Measurements from ENCODE around the gene SYVN1.
A peak's percentile ranks its signal among the peaks of the same experiment; 100 is the strongest.

The SYVN1 gene

DNA sequence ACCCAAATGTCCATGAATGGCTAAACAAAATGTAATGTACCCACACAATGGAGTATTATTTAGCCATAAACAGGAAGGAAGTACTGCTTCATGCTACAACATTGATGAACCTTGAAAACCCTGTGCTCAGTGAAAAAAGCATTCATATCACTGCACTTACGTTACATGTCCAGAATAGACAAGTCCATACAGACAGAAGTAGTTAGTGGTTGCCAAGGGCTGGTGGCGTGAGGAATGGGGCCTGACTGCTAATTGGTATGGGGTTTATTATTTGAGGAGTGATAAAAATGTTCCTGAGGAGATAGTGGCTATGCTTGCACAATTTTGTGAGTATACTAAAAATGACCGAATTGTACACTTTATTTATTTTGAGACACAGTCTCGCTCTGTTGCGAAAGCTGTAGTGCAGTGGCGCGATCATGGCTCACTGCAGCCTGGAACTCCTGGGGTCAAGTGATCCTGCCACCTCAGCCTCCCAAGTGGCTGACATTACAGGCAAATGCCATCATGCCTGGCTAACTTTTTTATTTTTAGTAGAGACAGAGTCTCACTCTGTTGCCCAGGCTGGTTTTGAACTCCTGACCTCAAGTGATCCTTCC lies 7.7 kb upstream of the SYVN1 start:
- Histone ChIP-seq H3K27ac (ENCODE audit: low read length) (no peak overlapping the region), H3K4me2 (ENCODE audit: insufficient read depth, low read length) (no peak overlapping the region), H2AFZ (ENCODE audit: low read depth, low read length) (no peak overlapping the region), H3K4me1 (ENCODE audit: insufficient read depth, low read length) (no peaks in the 10 kb centered on the region), H3K27me3 (ENCODE audit: insufficient read depth, low read length, poor library complexity) (peaks cover 5% of the 10 kb centered on the region), H4K20me1 (ENCODE audit: insufficient read depth, low read length) (no peaks in the 10 kb centered on the region), H3K36me3 (ENCODE audit: insufficient read depth, low read length) (no peaks in the 10 kb centered on the region), H3K79me2 (ENCODE audit: insufficient read depth, low read length) (no peaks in the 10 kb centered on the region), H3K9me3 (ENCODE audit: insufficient read depth, low read length, severe bottlenecking) (peaks cover 4% of the 10 kb centered on the region), H3K9ac (ENCODE audit: low read depth, low read length) (no peak overlapping the region), H3K4me3 (ENCODE audit: low read depth in 1 of 2, low read length in 2 of 2) (no peak overlapping the region)
- DNase-seq (no peak), ATAC-seq (ENCODE audit: insufficient read depth, low read depth) (no peak)
- TF ChIP-seq, protein P1, sequence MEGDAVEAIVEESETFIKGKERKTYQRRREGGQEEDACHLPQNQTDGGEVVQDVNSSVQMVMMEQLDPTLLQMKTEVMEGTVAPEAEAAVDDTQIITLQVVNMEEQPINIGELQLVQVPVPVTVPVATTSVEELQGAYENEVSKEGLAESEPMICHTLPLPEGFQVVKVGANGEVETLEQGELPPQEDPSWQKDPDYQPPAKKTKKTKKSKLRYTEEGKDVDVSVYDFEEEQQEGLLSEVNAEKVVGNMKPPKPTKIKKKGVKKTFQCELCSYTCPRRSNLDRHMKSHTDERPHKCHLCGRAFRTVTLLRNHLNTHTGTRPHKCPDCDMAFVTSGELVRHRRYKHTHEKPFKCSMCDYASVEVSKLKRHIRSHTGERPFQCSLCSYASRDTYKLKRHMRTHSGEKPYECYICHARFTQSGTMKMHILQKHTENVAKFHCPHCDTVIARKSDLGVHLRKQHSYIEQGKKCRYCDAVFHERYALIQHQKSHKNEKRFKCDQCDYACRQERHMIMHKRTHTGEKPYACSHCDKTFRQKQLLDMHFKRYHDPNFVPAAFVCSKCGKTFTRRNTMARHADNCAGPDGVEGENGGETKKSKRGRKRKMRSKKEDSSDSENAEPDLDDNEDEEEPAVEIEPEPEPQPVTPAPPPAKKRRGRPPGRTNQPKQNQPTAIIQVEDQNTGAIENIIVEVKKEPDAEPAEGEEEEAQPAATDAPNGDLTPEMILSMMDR (IDR thresholded peaks at IDR 0.05; ENCODE audit: borderline replicate concordance, extremely low read depth, low read length, poor library complexity, severe bottlenecking): no peak
- TF ChIP-seq EZH2 (IDR thresholded peaks at IDR 0.05; ENCODE audit: borderline replicate concordance, low read depth, low read length, severe bottlenecking): no peak

DNA sequence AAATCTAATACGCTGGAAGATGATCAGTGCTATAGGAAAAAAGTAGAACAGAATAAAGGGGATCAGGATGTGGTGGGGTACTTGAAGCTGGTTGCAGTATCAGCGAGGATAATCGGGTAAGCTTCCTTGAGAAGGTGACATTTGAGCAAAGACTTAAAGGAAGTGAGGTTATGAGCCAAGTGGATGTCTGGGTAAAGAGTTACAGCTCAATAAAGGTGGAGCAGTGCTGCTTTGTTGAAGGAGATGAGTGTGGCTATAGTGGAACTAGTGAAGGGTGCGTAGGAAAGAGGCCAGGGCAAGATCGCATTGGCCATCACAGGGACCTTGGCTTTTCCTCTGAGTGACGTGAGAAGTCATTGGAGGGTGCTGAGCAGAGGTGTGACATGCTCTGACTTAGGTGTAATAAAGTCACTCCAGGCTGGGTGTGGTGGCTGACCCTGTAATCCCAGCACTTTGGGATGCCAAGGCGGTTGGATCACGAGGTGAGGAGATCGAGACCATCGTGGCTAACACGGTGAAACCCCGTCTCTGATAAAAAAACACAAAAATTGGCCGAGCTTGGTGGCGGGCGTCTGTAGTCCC lies 2.3 kb upstream of the SYVN1 start:
- peaks cover 26% of the 10 kb centered on the region for H3K79me2 ChIP-seq (ENCODE audit: insufficient read depth, low read length)
- DNase-seq: no peak

DNA sequence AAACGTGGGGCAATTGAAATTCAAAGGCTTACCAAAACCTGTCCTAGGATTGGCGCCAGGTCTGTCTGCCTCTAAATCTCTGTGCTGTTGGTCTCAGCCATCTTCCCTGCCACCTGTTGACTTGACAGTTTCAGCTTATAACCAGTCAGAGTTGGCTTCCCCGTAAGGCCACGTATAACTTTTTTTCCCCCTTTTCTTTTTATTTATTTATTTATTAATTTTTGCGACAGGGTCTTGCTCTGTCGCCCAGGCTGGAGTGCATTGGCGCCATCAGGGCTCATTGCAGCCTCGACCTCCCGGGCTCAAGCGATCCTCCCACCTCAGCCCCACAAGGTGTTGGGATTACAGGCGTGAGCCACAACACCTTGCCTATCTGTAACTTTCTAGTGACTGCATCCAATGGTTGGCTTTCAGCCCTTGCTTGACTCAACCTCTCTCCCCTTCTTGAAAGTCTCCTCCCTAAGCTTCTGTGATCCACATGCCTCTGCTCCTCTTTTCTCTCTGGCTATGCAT lies 1.4 kb upstream of the SYVN1 start:
- H3K27ac ChIP-seq (ENCODE audit: low read length): peak overlapping the region; percentile 100
- TF ChIP-seq, protein P1 (IDR thresholded peaks at IDR 0.05; ENCODE audit: borderline replicate concordance, extremely low read depth, low read length, poor library complexity, severe bottlenecking): no peak
- TF ChIP-seq EZH2 (IDR thresholded peaks at IDR 0.05; ENCODE audit: borderline replicate concordance, low read depth, low read length, severe bottlenecking): no peak
- peaks cover 26% of the 10 kb centered on the region for H3K79me2 ChIP-seq (ENCODE audit: insufficient read depth, low read length)
- peaks cover 5% of the 10 kb centered on the region for H3K27me3 ChIP-seq (ENCODE audit: insufficient read depth, low read length, poor library complexity)
- peak overlapping the region; percentile 83 for H3K4me2 ChIP-seq (ENCODE audit: insufficient read depth, low read length)
- H3K4me1 ChIP-seq (ENCODE audit: insufficient read depth, low read length): peaks cover 29% of the 10 kb centered on the region
- H3K36me3 ChIP-seq (ENCODE audit: insufficient read depth, low read length): peaks cover 24% of the 10 kb centered on the region
- peak overlapping the region; percentile 82 for H3K9ac ChIP-seq (ENCODE audit: low read depth, low read length)
- H2AFZ ChIP-seq (ENCODE audit: low read depth, low read length): peak overlapping the region; percentile 96
- ATAC-seq (ENCODE audit: insufficient read depth, low read depth): no peak
- H3K9me3 ChIP-seq (ENCODE audit: insufficient read depth, low read length, severe bottlenecking): no peaks in the 10 kb centered on the region
- H3K4me3 ChIP-seq (ENCODE audit: low read depth in 1 of 2, low read length in 2 of 2): peak overlapping the region; percentile 71 to 86
- H4K20me1 ChIP-seq (ENCODE audit: insufficient read depth, low read length): peaks cover 17% of the 10 kb centered on the region
- DNase-seq: no peak

More for the DNA sequence above, 2.3 kb upstream of the SYVN1 start:
- Histone ChIP-seq H3K4me1 (ENCODE audit: insufficient read depth, low read length) (peaks cover 29% of the 10 kb centered on the region), H3K4me3 (ENCODE audit: low read depth in 1 of 2, low read length in 2 of 2) (no peak overlapping the region), H3K9me3 (ENCODE audit: insufficient read depth, low read length, severe bottlenecking) (no peaks in the 10 kb centered on the region), H4K20me1 (ENCODE audit: insufficient read depth, low read length) (peaks cover 17% of the 10 kb centered on the region), H3K4me2 (ENCODE audit: insufficient read depth, low read length) (no peak overlapping the region; the same call in 1 of the 2 replicates), H3K9ac (ENCODE audit: low read depth, low read length) (no peak overlapping the region), H3K36me3 (ENCODE audit: insufficient read depth, low read length) (peaks cover 15% of the 10 kb centered on the region), H2AFZ (ENCODE audit: low read depth, low read length) (no peak overlapping the region), H3K27me3 (ENCODE audit: insufficient read depth, low read length, poor library complexity) (peaks cover 5% of the 10 kb centered on the region), H3K27ac (ENCODE audit: low read length) (no peak overlapping the region)
- ATAC-seq (ENCODE audit: insufficient read depth, low read depth): no peak
- no peak for TF ChIP-seq EZH2 (IDR thresholded peaks at IDR 0.05; ENCODE audit: borderline replicate concordance, low read depth, low read length, severe bottlenecking)
- TF ChIP-seq, protein P1 (IDR thresholded peaks at IDR 0.05; ENCODE audit: borderline replicate concordance, extremely low read depth, low read length, poor library complexity, severe bottlenecking): no peak
